Measurements from ENCODE around the gene RAB15. TPM values are rescaled to one million over a fixed set of nuclear protein-coding genes. Genes with fewer than 3 reads are reported as not detected.

The RAB15 gene
- total RNA-seq, 1 donor from 2014 or later = 36.3 TPM

DNA sequence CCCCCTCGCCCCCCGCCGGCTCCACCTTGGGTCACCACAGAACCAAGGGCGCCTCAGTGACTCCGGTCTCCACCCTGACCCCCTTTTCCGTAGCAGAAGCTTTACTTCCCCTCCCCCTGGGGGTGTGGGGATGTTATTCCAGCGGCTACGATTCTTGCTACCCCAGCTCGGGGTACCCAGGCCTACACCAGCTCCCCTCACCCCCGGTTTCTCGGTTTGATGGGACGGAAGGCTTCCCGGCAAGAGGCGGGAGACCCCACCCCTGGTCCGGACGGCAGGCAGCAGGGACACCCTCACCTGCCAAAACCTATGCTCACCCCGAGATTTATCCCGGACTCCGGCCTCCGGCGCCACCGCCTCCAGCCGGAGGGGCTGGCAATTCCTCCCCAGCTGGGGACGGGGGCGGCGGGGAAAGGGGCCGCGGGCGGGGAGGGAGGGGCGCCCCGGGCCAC is 619 bp downstream of the RAB15 start:
- FAIRE-seq (no peak), DNase-seq (ENCODE audit: low read depth) (no peak)
- peaks cover 2% of the 10 kb centered on the region for H3K9me3 Mint-ChIP-seq (ENCODE audit: unreplicated experiment)
- Histone ChIP-seq H3K36me3 (ENCODE audit: insufficient read depth, low read length) (no peaks in the 10 kb centered on the region), H4K20me1 (ENCODE audit: insufficient read depth, low read length) (peaks cover 30% of the 10 kb centered on the region), H3K4me2 (ENCODE audit: low read length) (peak overlapping the region; percentile 93), H3K4me1 (ENCODE audit: insufficient read depth, low read length) (peaks cover 19% of the 10 kb centered on the region), H3K27ac (ENCODE audit: low read depth, low read length) (no peak overlapping the region), H3K4me3 (ENCODE audit: insufficient read depth, low read depth, low read length) (peak overlapping the region; percentile 61), H3K9ac (ENCODE audit: low read length) (peak overlapping the region; percentile 78), H2AFZ (ENCODE audit: low read depth, low read length) (peak overlapping the region; percentile 66), H3K79me2 (ENCODE audit: insufficient read depth, low read length) (peaks cover 4% of the 10 kb centered on the region), H3K9me3 (ENCODE audit: insufficient read depth, low read depth, low read length) (no peaks in the 10 kb centered on the region), H3K27me3 (ENCODE audit: insufficient read depth, low read length) (no peaks in the 10 kb centered on the region)
- H3K4me1 Mint-ChIP-seq (ENCODE audit: low read depth, unreplicated experiment) = peaks cover 25% of the 10 kb centered on the region
- no peak overlapping the region for H3K27ac Mint-ChIP-seq (ENCODE audit: unreplicated experiment)
- H3K36me3 Mint-ChIP-seq (ENCODE audit: low read depth, unreplicated experiment) = peaks cover 8% of the 10 kb centered on the region
- peak overlapping the region; percentile 85 for H3K4me3 Mint-ChIP-seq (ENCODE audit: unreplicated experiment)
- TF ChIP-seq EZH2 (IDR thresholded peaks at IDR 0.05; ENCODE audit: insufficient read depth, low read length) (no peak), CTCF (IDR thresholded peaks at IDR 0.05; ENCODE audit: insufficient read depth, low read depth, low read length) (no peak)
- H3K27me3 Mint-ChIP-seq (ENCODE audit: low read depth, unreplicated experiment) = peaks cover 3% of the 10 kb centered on the region

DNA sequence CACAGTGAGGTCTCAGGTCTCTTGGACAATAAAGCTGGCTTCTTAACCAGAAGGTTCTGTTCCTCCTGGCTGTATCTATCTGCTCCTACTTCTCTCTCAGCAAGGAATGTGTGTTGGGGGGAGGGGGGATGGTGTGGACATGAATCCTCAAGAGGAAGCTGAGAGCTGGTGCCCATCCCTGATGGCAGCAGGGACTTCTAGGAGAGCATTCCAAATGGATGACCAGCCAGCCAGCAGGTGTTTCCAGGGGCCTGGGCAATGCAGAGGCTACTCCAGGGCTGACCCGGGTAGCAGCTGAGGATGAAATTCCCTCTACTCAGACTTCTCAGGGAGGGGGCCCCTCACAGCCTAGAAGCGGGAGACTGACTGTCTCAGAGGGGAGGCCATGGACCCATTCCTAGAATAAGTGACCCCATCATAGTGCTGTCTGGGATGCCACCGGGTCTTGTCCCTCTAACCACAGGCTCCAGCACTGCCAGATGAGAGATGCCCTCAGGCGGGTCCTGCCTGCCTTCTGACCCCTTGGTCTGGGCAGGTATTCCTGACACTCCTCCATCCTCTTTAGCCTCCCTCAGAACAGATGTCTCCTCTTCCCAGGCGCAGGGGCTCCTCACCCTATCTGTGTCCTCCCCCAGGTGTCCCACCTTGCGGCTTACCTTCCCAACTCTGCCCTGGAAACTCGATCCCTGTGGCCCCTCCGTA is 1.2 kb downstream of the RAB15 start:
- Histone ChIP-seq H2AFZ (ENCODE audit: low read depth, low read length) (peak overlapping the region; percentile 63), H3K79me2 (ENCODE audit: insufficient read depth, low read length) (peaks cover 4% of the 10 kb centered on the region), H3K36me3 (ENCODE audit: insufficient read depth, low read length) (no peaks in the 10 kb centered on the region), H4K20me1 (ENCODE audit: insufficient read depth, low read length) (peaks cover 30% of the 10 kb centered on the region), H3K27me3 (ENCODE audit: insufficient read depth, low read length) (no peaks in the 10 kb centered on the region), H3K9ac (ENCODE audit: low read length) (peak overlapping the region; percentile 78), H3K4me3 (ENCODE audit: insufficient read depth, low read depth, low read length) (peak overlapping the region; percentile 61), H3K4me2 (ENCODE audit: low read length) (peak overlapping the region; percentile 93), H3K9me3 (ENCODE audit: insufficient read depth, low read depth, low read length) (no peaks in the 10 kb centered on the region), H3K4me1 (ENCODE audit: insufficient read depth, low read length) (peaks cover 19% of the 10 kb centered on the region), H3K27ac (ENCODE audit: low read depth, low read length) (no peak overlapping the region)
- DNase-seq (ENCODE audit: low read depth) (no peak), FAIRE-seq (no peak)
- Mint-ChIP-seq H3K27ac (ENCODE audit: unreplicated experiment) (peak overlapping the region; percentile 12), H3K4me1 (ENCODE audit: low read depth, unreplicated experiment) (peaks cover 25% of the 10 kb centered on the region), H3K27me3 (ENCODE audit: low read depth, unreplicated experiment) (peaks cover under 1% of the 10 kb centered on the region), H3K9me3 (ENCODE audit: unreplicated experiment) (peaks cover 2% of the 10 kb centered on the region), H3K4me3 (ENCODE audit: unreplicated experiment) (peak overlapping the region; percentile 85), H3K36me3 (ENCODE audit: low read depth, unreplicated experiment) (peaks cover 8% of the 10 kb centered on the region)
- no peak for TF ChIP-seq CTCF (IDR thresholded peaks at IDR 0.05; ENCODE audit: insufficient read depth, low read depth, low read length)
- TF ChIP-seq EZH2 (IDR thresholded peaks at IDR 0.05; ENCODE audit: insufficient read depth, low read length) = no peak

- Histone ChIP-seq H3K36me3 (ENCODE audit: insufficient read depth, low read length) (no peaks in the 10 kb centered on the region), H3K4me1 (ENCODE audit: insufficient read depth, low read length) (peaks cover 19% of the 10 kb centered on the region), H3K27me3 (ENCODE audit: insufficient read depth, low read length) (no peaks in the 10 kb centered on the region), H3K27ac (ENCODE audit: low read depth, low read length) (no peak overlapping the region), H3K9me3 (ENCODE audit: insufficient read depth, low read depth, low read length) (no peaks in the 10 kb centered on the region), H2AFZ (ENCODE audit: low read depth, low read length) (no peak overlapping the region), H3K4me3 (ENCODE audit: insufficient read depth, low read depth, low read length) (no peak overlapping the region), H3K79me2 (ENCODE audit: insufficient read depth, low read length) (peaks cover 4% of the 10 kb centered on the region), H3K9ac (ENCODE audit: low read length) (no peak overlapping the region), H4K20me1 (ENCODE audit: insufficient read depth, low read length) (peaks cover 30% of the 10 kb centered on the region), H3K4me2 (ENCODE audit: low read length) (no peak overlapping the region)
- peaks cover 27% of the 10 kb centered on the region for H3K4me1 Mint-ChIP-seq (ENCODE audit: low read depth, unreplicated experiment)
- peaks cover 8% of the 10 kb centered on the region for H3K36me3 Mint-ChIP-seq (ENCODE audit: low read depth, unreplicated experiment)
- H3K9me3 Mint-ChIP-seq (ENCODE audit: unreplicated experiment) = peaks cover 2% of the 10 kb centered on the region
- DNase-seq (ENCODE audit: low read depth) (no peak), FAIRE-seq (no peak)
- TF ChIP-seq CTCF (IDR thresholded peaks at IDR 0.05; ENCODE audit: insufficient read depth, low read depth, low read length) (no peak), EZH2 (IDR thresholded peaks at IDR 0.05; ENCODE audit: insufficient read depth, low read length) (no peak)
- H3K4me3 Mint-ChIP-seq (ENCODE audit: unreplicated experiment) = peak overlapping the region; percentile 85
- no peaks in the 10 kb centered on the region for H3K27me3 Mint-ChIP-seq (ENCODE audit: low read depth, unreplicated experiment)
- no peak overlapping the region for H3K27ac Mint-ChIP-seq (ENCODE audit: unreplicated experiment)
Observed at GRCh38 chr14:64970041-64970440, 2.1 kb downstream of the RAB15 start.

All from astrocyte (in vitro differentiated cells and primary cell).